Measurements from ENCODE around the gene KCNMA1. TPM values are rescaled to one million over a fixed set of nuclear protein-coding genes. Genes with fewer than 3 reads are reported as not detected.

KCNMA1 gene
- total RNA-seq, 1 donor from 2014 or later = 41.3 TPM

DNA sequence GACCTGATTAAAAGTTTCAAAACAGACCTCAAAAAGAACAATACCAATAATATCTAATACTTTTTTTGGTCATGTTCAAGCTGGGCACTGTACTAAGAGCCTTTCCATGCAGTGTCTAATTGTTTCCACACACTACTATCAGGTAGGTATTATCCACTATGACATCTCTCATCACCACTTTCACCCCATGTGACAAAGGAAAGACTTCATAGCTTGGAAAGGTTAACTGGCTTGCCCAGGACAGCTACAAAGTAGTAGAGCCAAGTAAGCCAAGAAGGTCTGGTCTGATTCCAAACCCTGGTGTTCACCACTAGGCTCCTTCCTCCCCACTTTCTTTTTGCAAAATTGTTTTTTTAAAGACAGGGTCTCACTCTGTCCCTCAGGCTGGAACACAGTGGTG lies 400.5 kb downstream of the KCNMA1 start:
- H3K27me3 ChIP-seq (ENCODE audit: low read depth) = no peaks in the 10 kb centered on the region
- TF ChIP-seq, protein P1, sequence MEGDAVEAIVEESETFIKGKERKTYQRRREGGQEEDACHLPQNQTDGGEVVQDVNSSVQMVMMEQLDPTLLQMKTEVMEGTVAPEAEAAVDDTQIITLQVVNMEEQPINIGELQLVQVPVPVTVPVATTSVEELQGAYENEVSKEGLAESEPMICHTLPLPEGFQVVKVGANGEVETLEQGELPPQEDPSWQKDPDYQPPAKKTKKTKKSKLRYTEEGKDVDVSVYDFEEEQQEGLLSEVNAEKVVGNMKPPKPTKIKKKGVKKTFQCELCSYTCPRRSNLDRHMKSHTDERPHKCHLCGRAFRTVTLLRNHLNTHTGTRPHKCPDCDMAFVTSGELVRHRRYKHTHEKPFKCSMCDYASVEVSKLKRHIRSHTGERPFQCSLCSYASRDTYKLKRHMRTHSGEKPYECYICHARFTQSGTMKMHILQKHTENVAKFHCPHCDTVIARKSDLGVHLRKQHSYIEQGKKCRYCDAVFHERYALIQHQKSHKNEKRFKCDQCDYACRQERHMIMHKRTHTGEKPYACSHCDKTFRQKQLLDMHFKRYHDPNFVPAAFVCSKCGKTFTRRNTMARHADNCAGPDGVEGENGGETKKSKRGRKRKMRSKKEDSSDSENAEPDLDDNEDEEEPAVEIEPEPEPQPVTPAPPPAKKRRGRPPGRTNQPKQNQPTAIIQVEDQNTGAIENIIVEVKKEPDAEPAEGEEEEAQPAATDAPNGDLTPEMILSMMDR (IDR thresholded peaks at IDR 0.05) = no peak
- no peak for DNase-seq
- ATAC-seq = no peak
- intact Hi-C loops (cut with DNase I) = no loop called here
- no peaks in the 10 kb centered on the region for H3K4me1 ChIP-seq
- H3K9me3 ChIP-seq = no peaks in the 10 kb centered on the region
- H3K4me3 ChIP-seq = no peak overlapping the region
- H3K36me3 ChIP-seq = no peaks in the 10 kb centered on the region
- H3K27ac ChIP-seq = no peak overlapping the region

DNA sequence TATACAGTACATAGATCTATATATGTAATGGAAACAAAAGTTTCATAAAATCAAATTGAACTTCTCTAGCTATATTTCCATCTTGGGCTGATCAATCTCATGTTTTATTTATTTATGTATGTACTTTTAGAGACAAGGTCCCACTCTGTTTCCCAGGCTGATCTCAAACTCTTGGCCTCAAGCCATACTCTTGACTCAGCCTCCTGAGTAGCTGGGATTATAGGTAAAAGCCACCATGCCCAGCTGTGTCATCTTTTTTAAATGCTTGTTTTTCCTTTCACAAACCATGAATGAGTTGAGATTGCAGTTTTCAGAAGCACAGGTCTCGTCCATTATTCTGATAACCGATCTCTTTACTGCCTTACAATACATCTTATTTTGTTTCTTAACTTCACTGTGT lies 400.9 kb downstream of the KCNMA1 start:
- Histone ChIP-seq H3K4me1 (no peaks in the 10 kb centered on the region), H3K27ac (no peak overlapping the region), H3K27me3 (ENCODE audit: low read depth) (no peaks in the 10 kb centered on the region), H3K4me3 (no peak overlapping the region), H3K36me3 (no peaks in the 10 kb centered on the region), H3K9me3 (no peaks in the 10 kb centered on the region)
- TF ChIP-seq, protein P1 (IDR thresholded peaks at IDR 0.05) = no peak
- ATAC-seq (no peak), DNase-seq (no peak)
- intact Hi-C loops (cut with DNase I) = no loop called here

DNA sequence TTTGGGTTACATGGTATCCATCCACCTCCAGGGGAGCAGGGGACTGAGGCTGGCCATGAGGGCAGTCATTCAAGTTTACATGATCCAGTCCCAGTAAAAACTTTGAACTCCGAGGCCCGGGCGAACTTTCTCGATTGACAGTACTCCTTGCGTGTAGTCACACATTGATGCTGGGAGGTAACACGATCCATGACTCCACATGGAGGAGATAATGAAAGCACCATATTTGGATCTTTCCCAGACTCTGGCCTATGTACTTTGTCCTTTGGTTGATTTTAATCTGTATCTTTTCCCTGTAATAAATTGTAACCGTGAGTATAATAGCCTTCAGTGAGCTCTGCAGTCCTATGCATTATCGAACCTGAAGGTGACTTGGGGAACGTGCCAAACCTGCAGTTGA lies 401.6 kb downstream of the KCNMA1 start:
- intact Hi-C loops (cut with DNase I) = no loop called here
- DNase-seq = no peak
- no peak overlapping the region for H3K4me3 ChIP-seq
- TF ChIP-seq, protein P1 (IDR thresholded peaks at IDR 0.05) = no peak
- no peak for ATAC-seq
- no peaks in the 10 kb centered on the region for H3K9me3 ChIP-seq
- H3K4me1 ChIP-seq = no peaks in the 10 kb centered on the region
- no peaks in the 10 kb centered on the region for H3K36me3 ChIP-seq
- no peak overlapping the region for H3K27ac ChIP-seq
- no peaks in the 10 kb centered on the region for H3K27me3 ChIP-seq (ENCODE audit: low read depth)

DNA sequence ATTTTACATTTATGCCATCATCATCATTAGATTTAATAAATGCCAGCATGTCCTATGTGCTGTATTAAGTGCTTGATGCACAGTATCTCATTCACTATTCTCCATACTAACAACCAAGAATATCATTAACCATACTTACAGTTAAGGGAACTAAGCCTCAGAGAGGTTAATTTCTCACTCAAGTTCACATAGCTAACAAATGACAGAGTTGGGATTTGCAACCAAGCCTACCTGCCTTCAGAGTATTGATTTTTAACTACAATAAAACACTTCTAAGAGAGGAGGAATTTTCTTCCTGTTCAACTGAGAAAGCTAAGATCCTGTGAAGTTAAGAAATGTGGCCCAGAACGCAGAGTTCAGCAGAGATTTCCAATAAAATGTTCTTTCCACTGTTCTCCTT lies 403.0 kb downstream of the KCNMA1 start:
- ATAC-seq (no peak), DNase-seq (no peak)
- intact Hi-C loops (cut with DNase I) = no loop called here
- Histone ChIP-seq H3K9me3 (no peaks in the 10 kb centered on the region), H3K27ac (no peak overlapping the region), H3K4me1 (no peaks in the 10 kb centered on the region), H3K27me3 (ENCODE audit: low read depth) (no peaks in the 10 kb centered on the region), H3K36me3 (no peaks in the 10 kb centered on the region), H3K4me3 (no peak overlapping the region)
- TF ChIP-seq, protein P1 (IDR thresholded peaks at IDR 0.05) = no peak

DNA sequence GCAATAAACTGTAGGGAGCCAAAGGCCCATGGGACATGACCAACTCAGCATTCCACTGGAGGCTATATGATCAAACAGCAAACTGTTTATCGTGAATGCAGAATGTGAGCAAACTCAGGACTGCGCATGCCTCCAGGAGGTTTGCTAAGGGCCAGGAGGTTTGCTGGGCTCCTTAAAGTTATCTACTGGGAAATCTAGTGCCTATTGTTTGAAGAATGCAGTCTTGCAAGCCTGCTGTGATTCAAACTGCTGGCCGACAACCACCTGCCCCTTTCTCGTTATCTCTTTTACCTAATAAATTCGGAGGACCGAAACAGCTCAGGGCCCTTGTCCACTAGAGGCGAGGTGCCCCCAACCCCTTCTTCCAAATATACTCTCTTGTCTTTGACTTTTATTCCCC lies 404.1 kb downstream of the KCNMA1 start:
- Histone ChIP-seq H3K4me1 (no peaks in the 10 kb centered on the region), H3K36me3 (no peaks in the 10 kb centered on the region), H3K27ac (no peak overlapping the region), H3K9me3 (no peaks in the 10 kb centered on the region), H3K4me3 (no peak overlapping the region), H3K27me3 (ENCODE audit: low read depth) (no peaks in the 10 kb centered on the region)
- no peak for ATAC-seq
- intact Hi-C loops (cut with DNase I) = no loop called here
- TF ChIP-seq, protein P1 (IDR thresholded peaks at IDR 0.05) = no peak
- DNase-seq = no peak
